K562 (cell line): Measurements from ENCODE around the gene DNAI1. TPM values are rescaled to one million over a fixed set of nuclear protein-coding genes. Genes with fewer than 3 reads are reported as not detected.
A peak's percentile ranks its signal among the peaks of the same experiment; 100 is the strongest.

Experiments
- ATAC-seq: fragments of 200-7000 bp; cut with Tn5 transposase; 3 replicates; pipeline ENCODE4 v1.9.1; 2020; ENCODE audit warnings: moderate library complexity
- BruUV-seq: library from RNA; stranded (reverse); fragments of 400-500 nt; replicated peaks from 2 replicates; lab custom pipeline; 2021; lab: Mats Ljungman, UMichigan
- CTCF ChIA-PET: fragments of 300-600 bp; formaldehyde crosslinking; extraction: SDS; loops from one replicate; lab custom pipeline; 2021; ENCODE audit warnings: low intra/inter-chr PET ratio; lab: Yijun Ruan, JAX
- POLR2A ChIA-PET: fragments of 300-600, 350-650 bp; sonication (Branson Sonifier 250); formaldehyde crosslinking; extraction: SDS; loops from one replicate; lab custom pipeline; 2021; ENCODE audit warnings: antibody characterized with exemption, inconsistent platforms; lab: Yijun Ruan, JAX
- DNase-seq, 4 experiments: peaks; one replicate each; pipeline versions ENCODE4 v3.0.0 to v3.0.0-alpha.2; 2011 to 2018; ENCODE audit warnings: low spot score in 3 of 4, mixed read lengths in 3 of 4; ENCODE audit errors: extremely low read depth in 1 of 4
- FAIRE-seq: peaks from 2 replicates; lab custom pipeline; 2011; peaks lifted over from hg19 to GRCh38; lab: Jason Lieb, UNC
- H2AFZ ChIP-seq: 2 replicates; pipeline ENCODE4 v1.6.0; 2011; ENCODE audit warnings: low read depth, low read length, control low read depth, inconsistent platforms
- H3K27ac ChIP-seq: fragments of 200-600 bp; 3 replicates; pipeline ENCODE4 v1.8.0; 2011; ENCODE audit warnings: low read depth, mild to moderate bottlenecking, control low read depth, inconsistent platforms, low read length, moderate library complexity, mixed read lengths; ENCODE audit errors: extremely low read depth
- H3K27me3 ChIP-seq, 2 experiments: fragments of 300-600 bp in 1 of 2; 2 replicates in 1 of 2; 3 replicates in 1 of 2; pipeline versions ENCODE4 v1.6.0 to v1.8.0; 2011; ENCODE audit warnings: inconsistent platforms in 2 of 2, low read length in 2 of 2, mild to moderate bottlenecking in 1 of 2, mixed read lengths in 1 of 2, moderate library complexity in 1 of 2; ENCODE audit not compliant: control insufficient read depth in 2 of 2, insufficient read depth in 2 of 2
- H3K36me3 ChIP-seq: fragments of 300-600 bp; 3 replicates; pipeline ENCODE4 v1.8.0; 2011; ENCODE audit warnings: mild to moderate bottlenecking, low read length, inconsistent platforms; ENCODE audit not compliant: control insufficient read depth, insufficient read depth
- H3K4me1 ChIP-seq, 2 experiments: fragments of 200-600 bp in 1 of 2; replicated peaks in 1 of 2; 2 replicates in 1 of 2; 3 replicates in 1 of 2; pipeline versions ENCODE4 v1.5.1 to v1.8.0; 2011; ENCODE audit warnings: inconsistent platforms in 2 of 2, low read length in 2 of 2, mild to moderate bottlenecking in 1 of 2, mixed read lengths in 1 of 2, moderate library complexity in 1 of 2; ENCODE audit not compliant: control insufficient read depth in 2 of 2, insufficient read depth in 2 of 2
- H3K4me2 ChIP-seq: 2 replicates; pipeline ENCODE4 v1.6.1; 2011; ENCODE audit warnings: low read length, control low read depth, inconsistent platforms, mixed read lengths; ENCODE audit not compliant: insufficient read depth
- H3K4me3 ChIP-seq: fragments of 200-600 bp; sonication (generic), shearing (Covaris generic); 2 replicates; pipeline ENCODE4 v1.5.1; 2016; ENCODE audit warnings: control low read depth, inconsistent platforms
- H3K79me2 ChIP-seq: fragments of 200-600 bp; 3 replicates; pipeline ENCODE4 v1.8.0; 2011; ENCODE audit warnings: low read length, inconsistent platforms; ENCODE audit not compliant: control insufficient read depth, insufficient read depth
- H3K9ac ChIP-seq, 2 experiments: 2 replicates each; pipeline versions ENCODE4 v1.6.0 to v1.6.1; 2011; ENCODE audit warnings: low read depth in 2 of 2, low read length in 2 of 2, control low read depth in 1 of 2, inconsistent platforms in 1 of 2, mild to moderate bottlenecking in 1 of 2, mixed read lengths in 1 of 2; ENCODE audit not compliant: insufficient read depth in 1 of 2
- H3K9me1 ChIP-seq: one replicate; pipeline ENCODE4 v1.6.0; 2011; ENCODE audit warnings: inconsistent platforms, mild to moderate bottlenecking, low read length, moderate library complexity; ENCODE audit not compliant: control insufficient read depth, insufficient read depth
- H3K9me3 ChIP-seq: replicated peaks from 2 replicates; pipeline ENCODE4 v1.5.1; 2011; ENCODE audit warnings: low read depth, low read length, inconsistent platforms; ENCODE audit not compliant: control insufficient read depth, insufficient read depth
- H4K20me1 ChIP-seq: replicated peaks from 2 replicates; pipeline ENCODE4 v1.6.1; 2011; ENCODE audit warnings: low read length, inconsistent platforms, mixed read lengths; ENCODE audit not compliant: control insufficient read depth, insufficient read depth
- CTCF ChIP-seq, 3 experiments: IDR thresholded peaks in 2 of 3; conservative IDR thresholded peaks in 1 of 3; 2 replicates each; pipeline ENCODE4 v1.5.1; 2011 to 2012; ENCODE audit warnings: low read length in 3 of 3, mild to moderate bottlenecking in 3 of 3, control low read depth in 2 of 3, improper control_type of control experiment in 1 of 3, inconsistent platforms in 1 of 3, low read depth in 1 of 3, mixed read lengths in 1 of 3, moderate library complexity in 1 of 3; ENCODE audit not compliant: insufficient read depth in 2 of 3
- DEAF1 ChIP-seq: fragments of 450-650 bp; formaldehyde crosslinking; IDR thresholded peaks from 2 replicates; pipeline ENCODE4 v1.4.0; 2020; ENCODE audit warnings: mild to moderate bottlenecking, moderate library complexity
- NR2C1 ChIP-seq, 2 experiments: fragments of 450-650 bp; IDR thresholded peaks; 2 replicates each; pipeline ENCODE4 v1.6.1; 2017; ENCODE audit warnings: mild to moderate bottlenecking in 2 of 2, antibody characterized with exemption in 1 of 2, inconsistent platforms in 1 of 2, missing compliant biosample characterization in 1 of 2, missing genetic modification characterization in 1 of 2
- RAD21 ChIP-seq, 2 experiments: fragments of 250-450 bp in 1 of 2; fragments of 450-650 bp in 1 of 2; sonication (Bioruptor Pico) in 1 of 2; formaldehyde crosslinking in 1 of 2; IDR thresholded peaks in 1 of 2; conservative IDR thresholded peaks in 1 of 2; 2 replicates each; pipeline versions ENCODE4 v1.4.0 to v1.8.0; 2020 to 2022; ENCODE audit warnings: mild to moderate bottlenecking in 2 of 2, moderate library complexity in 1 of 2
- REST ChIP-seq, 2 experiments: fragments of 450-650 bp; formaldehyde crosslinking in 1 of 2; IDR thresholded peaks; 2 replicates each; pipeline versions ENCODE4 v1.4.0 to v1.6.1; 2014 to 2020; ENCODE audit warnings: mild to moderate bottlenecking in 2 of 2, borderline replicate concordance in 1 of 2, low read depth in 1 of 2
- SMC3 ChIP-seq: conservative IDR thresholded peaks from 2 replicates; pipeline ENCODE4 v1.6.1; 2011; ENCODE audit warnings: low read depth, low read length, improper control_type of control experiment; ENCODE audit not compliant: insufficient read depth
- ZNF79 ChIP-seq: fragments of 250-450 bp; sonication (Bioruptor Pico); IDR thresholded peaks from 2 replicates; pipeline ENCODE4 v1.4.0; 2020; ENCODE audit warnings: low read depth, mild to moderate bottlenecking, moderate library complexity
- WGBS: fragments of 100-300 bp; shearing (Covaris generic); methylation state at CpG from one replicate; pipeline ENCODE4 v1.1.6; 2016; ENCODE audit warnings: low coverage, mixed read lengths; ENCODE audit not compliant: insufficient coverage; ENCODE audit errors: missing lambda C conversion rate; 5-methylcytosine and 5-hydroxymethylcytosine counted together
- in situ Hi-C: fragments of 300-500 bp; cut with MboI; formaldehyde crosslinking; loops from 4 replicates; pipeline ENCODE4 v1.15.0; 2018; ENCODE audit warnings: inconsistent platforms, mixed read lengths
- intact Hi-C: fragments of 100-400 bp; cut with micrococcal nuclease; formaldehyde crosslinking; loops from 2 replicates; pipeline ENCODE4 v1.14.2; 2022
- polyA plus RNA-seq, 8 experiments: library from polyadenylated mRNA; depleted of rRNA in 4 of 8; stranded (reverse) in 5 of 8; unstranded in 3 of 8; fragments of >200 nt; fragmentation: Nextera tagmentation in 2 of 8; fragmentation: Illumina TruSeq in 1 of 8; extraction: Ambion mirVana in 2 of 8; extraction: Trizol in 1 of 8; gene quantifications; 2 replicates each; pipeline versions ENCODE4 v1.2.1 to v1.2.3, GENCODE V29; 2011 to 2014; ENCODE audit warnings: inconsistent platforms in 1 of 8, missing spikeins in 1 of 8
- total RNA-seq, 7 experiments: library from RNA; depleted of rRNA in 6 of 7; stranded (reverse); fragments of >200 nt in 6 of 7; fragmentation: Illumina TruSeq in 2 of 7; extraction: Trizol in 2 of 7; gene quantifications; 2 replicates each; pipeline versions ENCODE4 v1.2.1 to v1.2.3, GENCODE V29; 2011 to 2021; ENCODE audit warnings: low replicate concordance in 1 of 7

DNAI1 gene
- total and polyA plus RNA-seq, 9 of the 15 experiments (the other 6 are each of a cell fraction or from before 2014, with no cell fraction given): 0.01 to 0.17 (median 0.04) TPM; not detected in 6

GRCh38 chr9:34500623-34501267 lies 42.1 kb downstream of the DNAI1 start:
- FAIRE-seq: peak; percentile 82
- POLR2A ChIA-PET: interaction anchor here (0.8 kb wide), 1 partner anchor 75 kb away, joined by 4 read pairs; no protein-coding TSS in a partner anchor
- no peaks in the 10 kb centered on the region for H3K9me3 ChIP-seq
- H3K4me3 ChIP-seq: no peak overlapping the region
- H4K20me1 ChIP-seq: 0 out of 2 replicates have a peak, but pooled peaks cover 2% of the 10 kb centered on the region
- H3K27me3 ChIP-seq: no peaks in the 10 kb centered on the region; a peak in 1 of 5 replicates
- H3K4me2 ChIP-seq: no peak overlapping the region
- H3K9ac ChIP-seq: no peak overlapping the region
- 0% methylated on average over 6 of the region's 6 CpGs for WGBS
- ATAC-seq: peak; percentile 79
- no peaks in the 10 kb centered on the region for H3K79me2 ChIP-seq
- BruUV-seq: no TSS peak
- in situ Hi-C loops (no loop called here), intact Hi-C loops (loop anchor here (1.0 to 5.0 kb wide), 3 partner anchors 63 to 97 kb away; no protein-coding TSS in a partner anchor)
- H3K4me1 ChIP-seq: no peaks in the 10 kb centered on the region
- DNase-seq: peak; percentile 60 to 75 (median 68)
- CTCF ChIA-PET: interaction anchor here (1.3 to 1.9 kb wide), 4 partner anchors 63 to 168 kb away, joined by 3 to 14 read pairs (median 8); no protein-coding TSS in a partner anchor
- H3K27ac ChIP-seq: no peak overlapping the region
- no peaks in the 10 kb centered on the region for H3K9me1 ChIP-seq
- H3K36me3 ChIP-seq: no peaks in the 10 kb centered on the region
- H2AFZ ChIP-seq: no peak overlapping the region
- peak; percentile 81 for TF ChIP-seq REST (IDR thresholded peaks at IDR 0.05; ENCODE audit: borderline replicate concordance)
- no peak for TF ChIP-seq REST (CRISPR knock-in tag; IDR thresholded peaks at IDR 0.05; ENCODE audit: low read depth)
- peak; percentile 85 to 88 (median 85) for TF ChIP-seq CTCF (IDR thresholded peaks at IDR 0.05 in 2 of 3, conservative IDR thresholded peaks at IDR 0.05 in 1 of 3; ENCODE audit: insufficient read depth in 2 of 3, low read depth in 1 of 3, low read length in 3 of 3)
- peak; percentile 70 to 85 for TF ChIP-seq RAD21 (CRISPR knock-in tag; conservative IDR thresholded peaks at IDR 0.05 in 1 of 2, IDR thresholded peaks at IDR 0.05 in 1 of 2)
- TF ChIP-seq SMC3: peak; percentile 82
- no peak for TF ChIP-seq NR2C1 (IDR thresholded peaks at IDR 0.05)
- TF ChIP-seq NR2C1 (tag; IDR thresholded peaks at IDR 0.05): no peak
- peak; percentile 41; the same call in 1 of the 2 replicates for TF ChIP-seq DEAF1 (CRISPR knock-in tag)
- TF ChIP-seq ZNF79 (CRISPR knock-in tag): no peak
